ENCODE measurements around the gene WDR74. TPM values are rescaled to one million over a fixed set of nuclear protein-coding genes. Genes with fewer than 3 reads are reported as not detected.

WDR74 gene
- total and polyA plus RNA-seq, 2 of the 13 experiments (the other 11 are each of a cell fraction or from before 2014, with no cell fraction given), result 77.0 to 83.3 TPM

- no peak for DNase-seq (ENCODE audit: low spot score)
- Histone ChIP-seq H3K36me3 (replicated peaks in 1 of 2; ENCODE audit: control insufficient read depth in 1 of 2, insufficient read depth in 2 of 2, low read length in 2 of 2) (peaks cover 36 to 72% of the 10 kb centered on the region in 2 experiments), H4K20me1 (ENCODE audit: insufficient read depth, low read length) (no peaks in the 10 kb centered on the region; the same call in 1 of the 2 replicates), H2AFZ (ENCODE audit: low read length) (no peak overlapping the region), H3K27ac (ENCODE audit: extremely low read length, insufficient read depth, low read length) (no peak overlapping the region), H3K9me3 (ENCODE audit: low read length) (no peaks in the 10 kb centered on the region), H3K9ac (ENCODE audit: insufficient read depth, low read depth, low read length) (no peak overlapping the region), H3K4me3 (replicated peaks in 1 of 3; ENCODE audit: insufficient read depth in 1 of 3, low read depth in 2 of 3, low read length in 3 of 3) (no peak overlapping the region), H3K4me2 (ENCODE audit: low read depth, low read length) (no peak overlapping the region), H3K27me3 (ENCODE audit: control insufficient read depth in 1 of 2, insufficient read depth in 2 of 2, low read length in 2 of 2) (no peaks in the 10 kb centered on the region), H3K4me1 (ENCODE audit: insufficient read depth, low read length) (peaks cover 11% of the 10 kb centered on the region), H3K79me2 (ENCODE audit: insufficient read depth, low read length) (peaks cover 14% of the 10 kb centered on the region)
- ATAC-seq, result no peak; the same call in 2 of the 3 replicates
- intact Hi-C loops (cut with micrococcal nuclease; ENCODE audit: unreplicated experiment) (no loop called here), in situ Hi-C loops (cut with HindIII; ENCODE audit: extremely low pct_ligation_motif_present, low pct_unique_long_range_greater_than_20kb) (no loop called here)
- WGBS (ENCODE audit: low lambda C conversion rate), result 97% methylated on average over 9 of the region's 10 CpGs
- CTCF ChIA-PET (ENCODE audit: low intra/inter-chr PET ratio, low total read pairs), result no interaction called here
- no peak for FAIRE-seq
- POLR2A ChIA-PET, result interaction anchor here (1.3 kb wide), 1 partner anchor 10 kb away, joined by 3 read pairs; no protein-coding TSS in a partner anchor
- BruUV-seq (replicated peaks), result no TSS peak
- TF ChIP-seq ZFP41 (CRISPR knock-in tag; IDR thresholded peaks at IDR 0.05; ENCODE audit: borderline replicate concordance) (no peak), ASH2L (IDR thresholded peaks at IDR 0.05; ENCODE audit: insufficient read length, low read depth, low read length) (no peak), ARHGAP35 (CRISPR knock-in tag; IDR thresholded peaks at IDR 0.05; ENCODE audit: borderline replicate concordance) (no peak)
Observed at GRCh38 chr11:62799486-62799885, 39.9 kb downstream of the WDR74 start.

- CTCF ChIA-PET (ENCODE audit: low intra/inter-chr PET ratio, low total read pairs), result no interaction called here
- Histone ChIP-seq H3K36me3 (replicated peaks in 1 of 2; ENCODE audit: control insufficient read depth in 1 of 2, insufficient read depth in 2 of 2, low read length in 2 of 2) (peaks cover 42 to 72% of the 10 kb centered on the region in 2 experiments), H3K4me1 (ENCODE audit: insufficient read depth, low read length) (peaks cover 11% of the 10 kb centered on the region), H3K4me3 (replicated peaks in 1 of 3; ENCODE audit: insufficient read depth in 1 of 3, low read depth in 2 of 3, low read length in 3 of 3) (no peak overlapping the region), H3K9ac (ENCODE audit: insufficient read depth, low read depth, low read length) (no peak overlapping the region), H3K79me2 (ENCODE audit: insufficient read depth, low read length) (peaks cover 10% of the 10 kb centered on the region), H3K9me3 (ENCODE audit: low read length) (no peaks in the 10 kb centered on the region), H3K27me3 (ENCODE audit: control insufficient read depth in 1 of 2, insufficient read depth in 2 of 2, low read length in 2 of 2) (no peaks in the 10 kb centered on the region), H2AFZ (ENCODE audit: low read length) (no peak overlapping the region), H3K4me2 (ENCODE audit: low read depth, low read length) (no peak overlapping the region), H3K27ac (ENCODE audit: extremely low read length, insufficient read depth, low read length) (no peak overlapping the region), H4K20me1 (ENCODE audit: insufficient read depth, low read length) (no peaks in the 10 kb centered on the region)
- FAIRE-seq (no peak), ATAC-seq (no peak), DNase-seq (ENCODE audit: low spot score) (no peak)
- POLR2A ChIA-PET, result interaction anchor here (1.3 to 2.2 kb wide), 2 partner anchors 9 to 24 kb away, joined by 4 to 12 read pairs; partner anchors contain the start of gene NXF1
- intact Hi-C loops (cut with micrococcal nuclease; ENCODE audit: unreplicated experiment), result no loop called here
- in situ Hi-C loops (cut with HindIII; ENCODE audit: extremely low pct_ligation_motif_present, low pct_unique_long_range_greater_than_20kb), result no loop called here
- TF ChIP-seq IRF9 (CRISPR knock-in tag; IDR thresholded peaks at IDR 0.05; ENCODE audit: borderline replicate concordance) (no peak), FOXP1 (IDR thresholded peaks at IDR 0.05) (no peak), FOXP1 (CRISPR knock-in tag; IDR thresholded peaks at IDR 0.05) (no peak), ZNF382 (CRISPR knock-in tag; IDR thresholded peaks at IDR 0.05; ENCODE audit: borderline replicate concordance) (no peak), HNRNPL (IDR thresholded peaks at IDR 0.05; ENCODE audit: low read depth, low read length) (no peak), ZNF225 (CRISPR knock-in tag; IDR thresholded peaks at IDR 0.05) (no peak), ZKSCAN8 (CRISPR knock-in tag; IDR thresholded peaks at IDR 0.05; ENCODE audit: borderline replicate concordance) (no peak), IRX3 (CRISPR knock-in tag; IDR thresholded peaks at IDR 0.05; ENCODE audit: borderline replicate concordance, low read depth) (no peak)
- no TSS peak for BruUV-seq (replicated peaks)
- WGBS (ENCODE audit: low lambda C conversion rate), result 97% methylated on average over 7 of the region's 7 CpGs
Observed at GRCh38 chr11:62796281-62796680, 43.1 kb downstream of the WDR74 start.

Data from HepG2 (cell line).